Stimulated activated CD8-positive, alpha-beta memory T cell treated with anti-CD3 and anti-CD28 coated beads, Interleukin-15, amount 100 ng/mL, for 1 hour (primary cell): ENCODE results near the gene DLG4.

Experiments
- DNase-seq: peaks from one replicate; pipeline ENCODE4 v3.0.0-alpha.2; 2020; ENCODE audit warnings: low read depth

Gene DLG4

GRCh38 chr17:7219812-7220592 lies at the start of gene DLG4, which contains the start of gene ACADVL:
TSS of gene DLG4 (minus strand) at chr17:7219836.
TSS of gene ACADVL (plus strand) at chr17:7219938. CDS start at chr17:7219985, 47 bp downstream.
- DNase-seq = peak; percentile 63

- no peak for DNase-seq
These were observed 47.1 kb upstream of the DLG4 start for GRCh38 chr17:7266784-7267183.

- DNase-seq = no peak
These were observed 44.1 kb upstream of the DLG4 start for GRCh38 chr17:7263801-7264078.

GRCh38 chr17:7262935-7263800 lies 43.5 kb upstream of the DLG4 start:
- DNase-seq = no peak

GRCh38 chr17:7262192-7262934 lies 42.7 kb upstream of the DLG4 start, which contains the start of gene CLDN7:
TSS of gene CLDN7 (minus strand) at chr17:7262478. CDS start at chr17:7262043, 435 bp downstream.
- DNase-seq = no peak

- DNase-seq = no peak
These were observed 41.9 kb upstream of the DLG4 start for GRCh38 chr17:7261379-7262191.

- no peak for DNase-seq
These were observed 41.2 kb upstream of the DLG4 start for GRCh38 chr17:7260651-7261378.

GRCh38 chr17:7260151-7260550 lies 40.5 kb upstream of the DLG4 start:
- DNase-seq = no peak

GRCh38 chr17:7259555-7259889 lies 39.9 kb upstream of the DLG4 start:
- no peak for DNase-seq

- DNase-seq = no peak
These were observed 39.3 kb upstream of the DLG4 start for GRCh38 chr17:7258731-7259554.

- no peak for DNase-seq
These were observed 37.3 kb upstream of the DLG4 start for GRCh38 chr17:7256766-7257456.

GRCh38 chr17:7254511-7254910 lies 34.9 kb upstream of the DLG4 start:
- DNase-seq = no peak

GRCh38 chr17:7253082-7253481 lies 33.4 kb upstream of the DLG4 start:
- DNase-seq = no peak

GRCh38 chr17:7252176-7253043 lies 32.8 kb upstream of the DLG4 start, which contains the start of gene ELP5:
TSS of gene ELP5 (plus strand) at chr17:7252215. CDS start at chr17:7252551, 336 bp downstream.
- DNase-seq = peak; percentile 73

- peak; percentile 98 for DNase-seq
These were observed 32.1 kb upstream of the DLG4 start, which contains the start of gene CTDNEP1 for GRCh38 chr17:7251661-7252175. TSS of gene CTDNEP1 (minus strand) at chr17:7251734. CDS start at chr17:7251296, 438 bp downstream.

- no peak for DNase-seq
These were observed 31.3 kb upstream of the DLG4 start for GRCh38 chr17:7250695-7251627.

GRCh38 chr17:7249830-7250229 lies 30.2 kb upstream of the DLG4 start:
- no peak for DNase-seq
